Endothelial cell of umbilical vein (primary cell): ENCODE data around the gene MECR. TPM values are rescaled to one million over a fixed set of nuclear protein-coding genes. Genes with fewer than 3 reads are reported as not detected.
A peak's percentile ranks its signal among the peaks of the same experiment; 100 is the strongest.

Experiments used
- BruUV-seq: library from RNA; stranded (reverse); fragments of 400-500 nt; replicated peaks from 2 replicates; lab custom pipeline; 2021; lab: Mats Ljungman, UMichigan
- CTCF ChIA-PET: fragments of 300-600, 350-600 bp; sonication (Branson Sonifier 250); formaldehyde crosslinking; loops from one replicate; lab custom pipeline; 2021; ENCODE audit warnings: antibody characterized with exemption, inconsistent platforms; lab: Charles Lee
- POLR2A ChIA-PET: fragments of 300-600, 350-600 bp; sonication (Branson Sonifier 250); formaldehyde crosslinking; loops from one replicate; lab custom pipeline; 2021; ENCODE audit warnings: antibody characterized with exemption, inconsistent platforms; lab: Charles Lee
- DNase-seq: peaks from one replicate; pipeline ENCODE4 v3.0.0-alpha.2; 2011; ENCODE audit warnings: low read depth, low spot score
- FAIRE-seq: peaks from 2 replicates; lab custom pipeline; 2011; peaks lifted over from hg19 to GRCh38; lab: Jason Lieb, UNC
- H2AFZ ChIP-seq: 2 replicates; pipeline ENCODE4 v1.6.0; 2012; ENCODE audit warnings: low read depth, low read length, control low read depth, inconsistent platforms
- H3K27ac ChIP-seq: 2 replicates; pipeline ENCODE4 v1.5.1; 2011; ENCODE audit warnings: low read depth, mild to moderate bottlenecking, control low read depth, low read length, moderate library complexity; ENCODE audit not compliant: insufficient read depth
- H3K27me3 ChIP-seq, 2 experiments: 2 replicates each; pipeline versions ENCODE4 v1.6.0 to v1.6.1; 2011; ENCODE audit warnings: low read length in 2 of 2, mixed read lengths in 1 of 2; ENCODE audit not compliant: control insufficient read depth in 2 of 2, insufficient read depth in 2 of 2
- H3K36me3 ChIP-seq, 2 experiments: 2 replicates in 1 of 2; 3 replicates in 1 of 2; pipeline ENCODE4 v1.5.1; 2011; ENCODE audit warnings: low read length in 2 of 2, mild to moderate bottlenecking in 1 of 2, moderate library complexity in 1 of 2; ENCODE audit not compliant: control insufficient read depth in 2 of 2, insufficient read depth in 2 of 2; ENCODE audit errors: extremely low read depth in 1 of 2
- H3K4me1 ChIP-seq: 3 replicates; pipeline ENCODE4 v1.5.1; 2011; ENCODE audit warnings: mild to moderate bottlenecking, low read length; ENCODE audit not compliant: control insufficient read depth, insufficient read depth; ENCODE audit errors: extremely low read depth
- H3K4me2 ChIP-seq: 2 replicates; pipeline ENCODE4 v1.6.1; 2011; ENCODE audit warnings: low read length, control low read depth, mixed read lengths; ENCODE audit not compliant: insufficient read depth
- H3K4me3 ChIP-seq, 3 experiments: fragments of 200-600 bp in 1 of 3; sonication (generic), shearing (Covaris generic) in 1 of 3; replicated peaks in 1 of 3; 2 replicates each; pipeline ENCODE4 v1.5.1; 2011 to 2016; ENCODE audit warnings: control low read depth in 3 of 3, low read length in 3 of 3, mild to moderate bottlenecking in 2 of 3, inconsistent platforms in 1 of 3, low read depth in 1 of 3, moderate library complexity in 1 of 3; ENCODE audit not compliant: insufficient read depth in 1 of 3
- H3K79me2 ChIP-seq: 2 replicates; pipeline ENCODE4 v1.6.0; 2012; ENCODE audit warnings: low read length, inconsistent platforms; ENCODE audit not compliant: control insufficient read depth, insufficient read depth
- H3K9ac ChIP-seq: replicated peaks from 2 replicates; pipeline ENCODE3; 2011; ENCODE audit warnings: low read length, control low read depth; ENCODE audit not compliant: insufficient read depth; ENCODE audit errors: extremely low read depth
- H3K9me1 ChIP-seq: replicated peaks from 3 replicates; pipeline ENCODE4 v1.6.0; 2011; ENCODE audit warnings: mild to moderate bottlenecking, low read length; ENCODE audit not compliant: control insufficient read depth, insufficient read depth; ENCODE audit errors: extremely low read depth
- H3K9me3 ChIP-seq: replicated peaks from 2 replicates; pipeline ENCODE4 v1.5.1; 2012; ENCODE audit warnings: low read length, inconsistent platforms; ENCODE audit not compliant: control insufficient read depth, insufficient read depth
- H4K20me1 ChIP-seq: replicated peaks from 2 replicates; pipeline ENCODE3; 2011; ENCODE audit warnings: mild to moderate bottlenecking, low read length; ENCODE audit not compliant: control insufficient read depth, insufficient read depth; ENCODE audit errors: extremely low read depth
- EZH2 ChIP-seq: IDR thresholded peaks from 2 replicates; pipeline ENCODE4 v1.6.1; 2012; ENCODE audit warnings: borderline replicate concordance, low read depth, mild to moderate bottlenecking, moderate library complexity, low read length, inconsistent platforms; ENCODE audit not compliant: severe bottlenecking
- FOS ChIP-seq: IDR thresholded peaks from 2 replicates; pipeline ENCODE4 v1.6.1; 2011; ENCODE audit warnings: mild to moderate bottlenecking, low read length, moderate library complexity, borderline replicate concordance; ENCODE audit not compliant: insufficient read depth
- GATA2 ChIP-seq: IDR thresholded peaks from 2 replicates; pipeline ENCODE4 v1.7.0; 2011; ENCODE audit warnings: low read depth, mild to moderate bottlenecking, moderate library complexity, mixed read lengths, low read length; ENCODE audit not compliant: insufficient read length, insufficient read depth
- JUN ChIP-seq: IDR thresholded peaks from 2 replicates; pipeline ENCODE4 v1.6.1; 2011; ENCODE audit warnings: borderline replicate concordance, low read depth; ENCODE audit not compliant: insufficient read length, insufficient read depth
- MYC ChIP-seq: IDR thresholded peaks from one replicate; pipeline ENCODE4 v1.6.1; 2011; ENCODE audit warnings: mild to moderate bottlenecking, low read depth, low read length
- POLR2A ChIP-seq: IDR thresholded peaks from 2 replicates; pipeline ENCODE4 v1.6.1; 2012; ENCODE audit warnings: low read depth, mild to moderate bottlenecking, control low read depth, low read length
- POLR2AphosphoS5 ChIP-seq: IDR thresholded peaks from 2 replicates; pipeline ENCODE4 v1.6.1; 2012; ENCODE audit warnings: low read depth, mild to moderate bottlenecking, control low read depth, low read length, moderate library complexity; ENCODE audit not compliant: insufficient read depth
- dilution Hi-C: fragments of 300-500 bp; cut with MboI; formaldehyde crosslinking; loops from one replicate; pipeline ENCODE4 v1.15.0; 2019; ENCODE audit warnings: low sequenced_read_pairs; ENCODE audit not compliant: extremely low pct_ligation_motif_present
- intact Hi-C: fragments of 100-400 bp; cut with micrococcal nuclease; formaldehyde crosslinking; loops from one replicate; pipeline ENCODE4 v1.10.0; 2022
- polyA plus RNA-seq, 4 experiments: library from polyadenylated mRNA; depleted of rRNA in 3 of 4; stranded (reverse) in 3 of 4; unstranded in 1 of 4; fragments of >200 nt; gene quantifications; 2 replicates each; pipeline versions ENCODE4 v1.2.1 to v1.2.3, GENCODE V29; 2011 to 2012; ENCODE audit warnings: missing spikeins in 1 of 4
- total RNA-seq: library from RNA; stranded (reverse); gene quantifications from 2 replicates; pipeline ENCODE4 v1.2.3, GENCODE V29; 2021
- TF ChIP-seq, protein P1 (sequence below), 2 donors: IDR thresholded peaks; 1 replicate in 1 of 2; 2 replicates in 1 of 2; pipeline ENCODE4 v1.5.1; 2011; ENCODE audit warnings: low read length in 2 of 2, mild to moderate bottlenecking in 2 of 2, moderate library complexity in 2 of 2, control low read depth in 1 of 2, inconsistent platforms in 1 of 2, low read depth in 1 of 2; ENCODE audit not compliant: insufficient read depth in 1 of 2; ENCODE audit errors: extremely low read depth in 1 of 2
- TF ChIP-seq, protein P2 (sequence below): IDR thresholded peaks from 2 replicates; pipeline ENCODE4 v1.6.1; 2011; ENCODE audit not compliant: insufficient read depth, insufficient read length

Gene MECR
- total and polyA plus RNA-seq, 2 donors (not counting 3 experiments of a cell fraction or from before 2014, with no cell fraction given) = 24.6 to 30.1 TPM

DNA sequence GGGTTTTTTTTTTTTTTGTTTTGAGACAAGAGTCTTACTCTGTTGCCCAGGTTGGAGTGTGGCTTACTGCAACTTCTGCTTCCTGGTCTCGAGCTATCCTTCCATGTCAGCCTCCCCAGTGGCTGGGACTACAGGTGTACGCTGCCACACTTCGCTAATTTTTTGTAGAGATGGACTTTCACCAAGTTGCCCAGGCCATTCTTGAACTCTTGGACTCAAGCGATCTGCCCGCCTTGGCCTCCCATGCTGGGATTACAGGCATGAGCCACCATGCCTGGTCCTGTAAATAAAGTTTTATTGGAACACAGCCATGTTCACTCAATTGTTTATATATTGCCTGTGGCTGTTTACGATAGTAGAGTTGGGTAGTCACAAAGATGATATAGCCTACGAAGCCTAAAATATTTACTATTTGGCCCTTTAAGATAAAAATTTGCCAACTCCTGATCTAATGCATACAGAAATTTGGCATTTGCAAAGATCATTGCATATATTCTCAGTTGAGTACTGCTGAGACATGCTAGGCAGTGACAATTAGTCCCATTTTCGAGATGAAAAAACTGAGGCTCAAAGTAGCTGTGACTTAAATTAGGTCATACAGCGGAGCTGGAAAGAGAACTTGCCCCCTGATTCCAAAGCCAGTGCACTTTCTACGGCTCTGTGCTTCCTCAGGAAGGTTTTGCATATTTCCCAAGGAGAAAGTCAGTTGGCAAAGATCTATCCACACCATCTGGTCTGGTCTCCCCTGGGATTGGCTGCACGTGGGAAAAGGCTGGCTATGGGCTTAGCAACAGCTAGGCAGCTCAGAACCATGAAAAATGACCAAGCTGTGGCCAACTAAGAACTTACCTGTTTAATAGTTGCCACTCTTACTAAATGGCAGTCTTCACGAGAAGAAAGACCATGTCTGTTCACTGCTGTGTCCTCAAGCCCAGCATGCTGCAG, 19.4 kb downstream of the MECR start:
- no TSS peak for BruUV-seq
- Histone ChIP-seq H3K4me1 (peaks cover 6% of the 10 kb centered on the region), H3K9me1 (no peaks in the 10 kb centered on the region), H4K20me1 (no peaks in the 10 kb centered on the region), H3K27ac (no peak overlapping the region), H2AFZ (no peak overlapping the region), H3K4me2 (no peak overlapping the region), H3K27me3 (no peaks in the 10 kb centered on the region), H3K79me2 (no peaks in the 10 kb centered on the region), H3K4me3 (no peak overlapping the region), H3K9ac (no peak overlapping the region), H3K9me3 (no peaks in the 10 kb centered on the region), H3K36me3 (peaks cover 0 to 8% of the 10 kb centered on the region in 2 experiments)
- ChIA-PET CTCF (interaction anchor here (1.0 kb wide), 1 partner anchor 9 kb away, joined by 5 read pairs; no protein-coding TSS in a partner anchor), POLR2A (interaction anchor here (0.6 kb wide), 1 partner anchor 76 kb away, joined by 5 read pairs; no protein-coding TSS in a partner anchor)
- dilution Hi-C loops = no loop called here
- TF ChIP-seq POLR2A (no peak), GATA2 (no peak)
- no peak for FAIRE-seq
- no peak for DNase-seq
- intact Hi-C loops = no loop called here

DNA sequence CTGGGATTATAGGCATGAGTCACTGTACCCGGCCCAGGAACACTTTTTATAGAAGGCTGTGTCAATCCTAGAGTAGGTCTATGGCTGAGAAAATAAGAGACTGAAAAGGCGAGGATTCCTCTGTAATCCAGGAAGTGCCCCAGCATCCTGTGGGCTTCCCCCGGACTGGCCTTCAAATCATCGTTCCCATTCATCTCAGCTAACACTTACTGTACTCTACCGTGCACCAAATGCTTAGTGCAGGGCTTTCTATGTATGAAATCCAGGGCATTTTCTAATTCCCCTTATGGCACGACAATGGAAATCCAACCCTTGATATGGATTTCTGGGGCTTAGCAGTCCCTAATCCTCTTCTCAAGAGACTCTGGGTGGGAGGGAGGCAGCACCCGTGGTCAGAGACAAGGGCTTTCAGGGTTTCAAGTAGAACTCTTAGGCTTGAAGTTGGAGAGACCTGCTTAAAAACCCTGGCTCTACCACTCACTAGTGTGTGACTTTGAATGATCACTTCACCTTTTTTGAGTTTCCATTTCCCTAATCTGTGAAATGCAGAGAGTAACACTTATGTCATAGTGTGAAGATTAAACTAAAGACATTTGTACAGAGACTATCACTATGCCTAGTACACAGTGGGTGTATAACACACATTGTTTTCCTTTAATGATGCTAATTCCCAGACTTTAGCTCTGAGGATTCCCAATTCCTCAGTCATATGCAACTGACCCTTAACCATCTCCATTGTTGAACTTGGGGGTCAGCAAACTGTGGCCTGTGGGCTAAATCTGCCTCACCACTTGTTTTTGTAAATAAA, 20.3 kb downstream of the MECR start:
- DNase-seq = peak; percentile 55
- ChIA-PET CTCF (interaction anchor here (1.0 kb wide), 1 partner anchor 8 kb away, joined by 5 read pairs; no protein-coding TSS in a partner anchor), POLR2A (interaction anchor here (0.6 kb wide), 1 partner anchor 77 kb away, joined by 5 read pairs; no protein-coding TSS in a partner anchor)
- no peak overlapping the region for H3K4me3 ChIP-seq
- BruUV-seq = no TSS peak
- no peak overlapping the region for H3K9ac ChIP-seq
- H3K27ac ChIP-seq = no peak overlapping the region
- H3K9me3 ChIP-seq = no peaks in the 10 kb centered on the region
- H2AFZ ChIP-seq = no peak overlapping the region
- no peaks in the 10 kb centered on the region for H3K9me1 ChIP-seq
- H3K4me1 ChIP-seq = peaks cover 6% of the 10 kb centered on the region
- intact Hi-C loops (no loop called here), dilution Hi-C loops (no loop called here)
- FAIRE-seq = peak; percentile 93
- no peaks in the 10 kb centered on the region for H3K27me3 ChIP-seq
- H3K4me2 ChIP-seq = no peak overlapping the region
- H3K79me2 ChIP-seq = no peaks in the 10 kb centered on the region
- peaks cover 0 to 5% of the 10 kb centered on the region in 2 experiments for H3K36me3 ChIP-seq
- H4K20me1 ChIP-seq = no peaks in the 10 kb centered on the region
- no peak for TF ChIP-seq EZH2
- no peak for TF ChIP-seq MYC
- no peak for TF ChIP-seq GATA2
- TF ChIP-seq, protein P1, sequence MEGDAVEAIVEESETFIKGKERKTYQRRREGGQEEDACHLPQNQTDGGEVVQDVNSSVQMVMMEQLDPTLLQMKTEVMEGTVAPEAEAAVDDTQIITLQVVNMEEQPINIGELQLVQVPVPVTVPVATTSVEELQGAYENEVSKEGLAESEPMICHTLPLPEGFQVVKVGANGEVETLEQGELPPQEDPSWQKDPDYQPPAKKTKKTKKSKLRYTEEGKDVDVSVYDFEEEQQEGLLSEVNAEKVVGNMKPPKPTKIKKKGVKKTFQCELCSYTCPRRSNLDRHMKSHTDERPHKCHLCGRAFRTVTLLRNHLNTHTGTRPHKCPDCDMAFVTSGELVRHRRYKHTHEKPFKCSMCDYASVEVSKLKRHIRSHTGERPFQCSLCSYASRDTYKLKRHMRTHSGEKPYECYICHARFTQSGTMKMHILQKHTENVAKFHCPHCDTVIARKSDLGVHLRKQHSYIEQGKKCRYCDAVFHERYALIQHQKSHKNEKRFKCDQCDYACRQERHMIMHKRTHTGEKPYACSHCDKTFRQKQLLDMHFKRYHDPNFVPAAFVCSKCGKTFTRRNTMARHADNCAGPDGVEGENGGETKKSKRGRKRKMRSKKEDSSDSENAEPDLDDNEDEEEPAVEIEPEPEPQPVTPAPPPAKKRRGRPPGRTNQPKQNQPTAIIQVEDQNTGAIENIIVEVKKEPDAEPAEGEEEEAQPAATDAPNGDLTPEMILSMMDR (IDR thresholded peaks at IDR 0.05; ENCODE audit: extremely low read depth in 1 of 2, insufficient read depth in 1 of 2, low read depth in 1 of 2, low read length in 2 of 2) = no peak
- TF ChIP-seq POLR2AphosphoS5 = no peak
- TF ChIP-seq, protein P2, sequence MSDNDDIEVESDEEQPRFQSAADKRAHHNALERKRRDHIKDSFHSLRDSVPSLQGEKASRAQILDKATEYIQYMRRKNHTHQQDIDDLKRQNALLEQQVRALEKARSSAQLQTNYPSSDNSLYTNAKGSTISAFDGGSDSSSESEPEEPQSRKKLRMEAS = no peak
- no peak for TF ChIP-seq JUN
- TF ChIP-seq FOS = no peak
- TF ChIP-seq POLR2A = no peak
